ENCODE results near the gene EDIL3. TPM values are rescaled to one million over a fixed set of nuclear protein-coding genes. Genes with fewer than 3 reads are reported as not detected.

EDIL3 gene
- total RNA-seq, 4 donors from 2014 or later = 12.2 to 26.9 (median 16.1) TPM

DNA sequence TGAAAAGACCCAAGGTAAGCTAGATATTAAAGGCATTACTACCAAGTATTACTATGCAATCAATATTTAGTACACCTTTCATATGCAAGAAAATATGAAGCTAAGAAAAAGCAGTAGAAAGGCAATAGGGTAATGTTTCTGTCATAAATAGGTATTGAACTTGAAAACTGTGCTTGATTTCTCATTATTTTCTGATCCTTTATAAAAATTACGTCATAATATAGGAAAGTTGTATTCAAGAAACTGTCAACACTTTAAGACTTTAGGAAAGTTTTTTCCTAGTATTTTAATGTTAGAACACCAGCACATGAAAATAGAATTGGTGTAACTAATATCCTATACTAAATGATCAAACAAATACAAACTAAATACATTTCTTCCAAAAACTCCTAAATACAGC, 133.2 kb downstream of the EDIL3 start:
- Histone ChIP-seq H3K4me3 (no peak overlapping the region), H3K27me3 (no peaks in the 10 kb centered on the region), H3K4me1 (no peaks in the 10 kb centered on the region), H3K9me3 (no peaks in the 10 kb centered on the region), H3K36me3 (no peaks in the 10 kb centered on the region), H3K27ac (no peak overlapping the region)
- 57 to 93% methylated on average over 1 of the region's 1 CpG for WGBS, 2 donors (ENCODE audit: low coverage in 1 of 2)
- TF ChIP-seq, protein P1, sequence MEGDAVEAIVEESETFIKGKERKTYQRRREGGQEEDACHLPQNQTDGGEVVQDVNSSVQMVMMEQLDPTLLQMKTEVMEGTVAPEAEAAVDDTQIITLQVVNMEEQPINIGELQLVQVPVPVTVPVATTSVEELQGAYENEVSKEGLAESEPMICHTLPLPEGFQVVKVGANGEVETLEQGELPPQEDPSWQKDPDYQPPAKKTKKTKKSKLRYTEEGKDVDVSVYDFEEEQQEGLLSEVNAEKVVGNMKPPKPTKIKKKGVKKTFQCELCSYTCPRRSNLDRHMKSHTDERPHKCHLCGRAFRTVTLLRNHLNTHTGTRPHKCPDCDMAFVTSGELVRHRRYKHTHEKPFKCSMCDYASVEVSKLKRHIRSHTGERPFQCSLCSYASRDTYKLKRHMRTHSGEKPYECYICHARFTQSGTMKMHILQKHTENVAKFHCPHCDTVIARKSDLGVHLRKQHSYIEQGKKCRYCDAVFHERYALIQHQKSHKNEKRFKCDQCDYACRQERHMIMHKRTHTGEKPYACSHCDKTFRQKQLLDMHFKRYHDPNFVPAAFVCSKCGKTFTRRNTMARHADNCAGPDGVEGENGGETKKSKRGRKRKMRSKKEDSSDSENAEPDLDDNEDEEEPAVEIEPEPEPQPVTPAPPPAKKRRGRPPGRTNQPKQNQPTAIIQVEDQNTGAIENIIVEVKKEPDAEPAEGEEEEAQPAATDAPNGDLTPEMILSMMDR (IDR thresholded peaks at IDR 0.05) = no peak
- no peak for TF ChIP-seq EP300 (IDR thresholded peaks at IDR 0.05)
- no peak for TF ChIP-seq POLR2A (IDR thresholded peaks at IDR 0.05)
- no peak for TF ChIP-seq POLR2AphosphoS5 (IDR thresholded peaks at IDR 0.05)
- ATAC-seq = no peak

DNA sequence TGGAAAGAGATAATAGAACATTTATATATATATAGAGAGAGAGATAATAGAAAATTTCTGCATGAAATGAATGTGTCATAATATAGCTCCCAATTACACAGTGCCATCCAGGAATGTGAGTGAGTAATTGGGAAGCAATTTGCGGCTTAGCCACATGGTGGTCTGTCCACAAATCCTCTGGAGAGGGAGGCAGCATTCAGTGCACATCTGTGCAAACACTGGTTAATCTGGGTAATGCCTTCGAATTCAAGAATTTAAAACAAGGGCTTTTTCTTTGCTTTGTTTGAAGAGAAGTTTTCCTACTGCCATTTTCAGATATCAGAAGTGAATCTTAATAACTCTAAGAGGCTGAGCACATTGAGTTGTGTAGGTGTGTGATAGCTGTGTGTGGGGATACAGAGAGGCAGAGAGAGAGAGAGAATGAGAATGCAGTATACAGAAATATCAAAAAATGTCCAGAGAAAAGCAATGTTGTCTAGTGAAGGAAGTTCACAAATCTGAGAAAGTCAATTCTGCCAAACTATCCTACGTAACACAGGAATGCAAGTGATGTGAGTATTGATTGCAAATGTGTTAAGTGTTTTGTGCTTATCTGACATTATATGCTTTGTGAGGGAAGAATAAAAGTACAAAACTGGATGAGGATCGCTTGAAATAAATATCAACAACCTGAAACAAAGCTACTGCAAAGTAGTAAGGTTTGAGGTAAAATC, 134.6 kb downstream of the EDIL3 start:
- Histone ChIP-seq H3K4me1 (no peaks in the 10 kb centered on the region), H3K9me3 (no peaks in the 10 kb centered on the region), H3K27ac (no peak overlapping the region), H3K27me3 (no peaks in the 10 kb centered on the region), H3K4me3 (no peak overlapping the region), H3K36me3 (no peaks in the 10 kb centered on the region)
- WGBS, 2 donors (ENCODE audit: low coverage in 1 of 2) = 64 to 75% methylated on average over 3 to 4 of the region's 4 CpGs
- no peak for ATAC-seq
- TF ChIP-seq, protein P1 (IDR thresholded peaks at IDR 0.05) = no peak
- TF ChIP-seq POLR2A (IDR thresholded peaks at IDR 0.05) (no peak), POLR2AphosphoS5 (IDR thresholded peaks at IDR 0.05) (no peak), EP300 (IDR thresholded peaks at IDR 0.05) (no peak)

DNA sequence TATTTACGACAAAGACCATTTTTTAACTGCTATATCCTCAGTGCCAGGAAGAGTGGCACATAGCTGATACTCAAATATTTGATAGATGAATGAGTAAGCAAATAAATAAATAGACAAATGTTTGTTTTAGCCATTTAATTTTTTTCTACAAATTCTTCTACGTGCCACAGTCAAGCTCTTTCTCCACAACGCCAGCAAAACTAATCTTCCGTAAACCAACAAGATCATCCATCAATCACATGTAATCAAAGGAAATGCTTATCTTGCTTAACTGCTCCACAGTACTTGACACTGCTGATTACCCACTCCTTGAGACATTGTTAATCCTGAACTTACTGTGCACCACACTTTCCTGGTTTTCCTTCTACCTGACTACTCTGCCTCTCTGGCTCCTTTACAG, 136.7 kb downstream of the EDIL3 start:
- no peak overlapping the region for H3K4me3 ChIP-seq
- H3K9me3 ChIP-seq = no peaks in the 10 kb centered on the region
- H3K27ac ChIP-seq = no peak overlapping the region
- TF ChIP-seq POLR2A (IDR thresholded peaks at IDR 0.05) (no peak), EP300 (IDR thresholded peaks at IDR 0.05) (no peak), POLR2AphosphoS5 (IDR thresholded peaks at IDR 0.05) (no peak)
- TF ChIP-seq, protein P1 (IDR thresholded peaks at IDR 0.05) = no peak
- H3K27me3 ChIP-seq = no peaks in the 10 kb centered on the region
- no peak for ATAC-seq
- 65 to 82% methylated on average over 4 of the region's 4 CpGs for WGBS, 2 donors (ENCODE audit: low coverage in 1 of 2)
- H3K36me3 ChIP-seq = no peaks in the 10 kb centered on the region
- no peaks in the 10 kb centered on the region for H3K4me1 ChIP-seq

DNA sequence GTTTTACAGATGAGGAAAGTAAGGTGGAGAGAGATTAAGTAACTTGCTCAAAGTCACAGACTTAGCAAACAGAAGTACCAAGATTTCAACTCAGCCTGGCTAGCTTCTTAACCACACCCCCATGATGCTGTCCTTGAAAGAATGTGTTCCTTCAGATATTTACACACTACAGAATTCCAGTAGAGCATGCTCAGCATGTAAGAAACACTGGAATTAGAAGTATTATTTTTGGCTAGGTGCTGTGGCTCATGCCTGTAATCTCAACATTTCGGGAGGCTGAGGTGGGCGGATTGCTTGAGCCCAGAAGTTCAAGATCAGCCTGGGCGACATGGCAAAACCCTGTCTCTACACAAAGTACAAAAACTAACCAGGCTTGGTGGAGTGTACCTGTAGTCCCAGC, 142.4 kb downstream of the EDIL3 start:
- WGBS, 2 donors (ENCODE audit: low coverage in 1 of 2) = 68% methylated on average over 3 of the region's 3 CpGs; no CpG with 5 or more reads in 1 of the 2 donors
- no peak overlapping the region for H3K27ac ChIP-seq
- H3K36me3 ChIP-seq = no peaks in the 10 kb centered on the region
- H3K9me3 ChIP-seq = no peaks in the 10 kb centered on the region
- no peaks in the 10 kb centered on the region for H3K27me3 ChIP-seq
- TF ChIP-seq POLR2AphosphoS5 (IDR thresholded peaks at IDR 0.05) = no peak
- TF ChIP-seq POLR2A (IDR thresholded peaks at IDR 0.05) = no peak
- H3K4me3 ChIP-seq = no peak overlapping the region
- H3K4me1 ChIP-seq = no peaks in the 10 kb centered on the region
- ATAC-seq = no peak

DNA sequence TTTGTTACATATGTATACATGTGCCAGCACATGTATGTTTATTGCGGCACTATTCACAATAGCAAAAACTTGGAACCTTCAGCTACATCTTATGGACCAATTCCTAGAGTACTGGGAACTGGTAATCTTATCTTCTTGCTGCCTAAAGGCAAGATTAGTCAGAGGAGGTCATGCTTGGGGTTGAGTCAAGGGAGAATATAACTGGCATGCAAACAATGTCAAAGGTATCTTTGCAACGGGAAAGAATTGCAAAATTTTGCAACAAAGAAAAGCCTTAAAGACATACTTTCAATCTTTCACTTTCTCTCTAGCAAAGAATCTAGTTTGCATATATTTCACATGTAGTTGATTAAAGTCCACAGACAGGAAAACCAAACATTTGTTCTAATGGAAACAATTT, 145.2 kb downstream of the EDIL3 start:
- H3K9me3 ChIP-seq = no peaks in the 10 kb centered on the region
- no peaks in the 10 kb centered on the region for H3K4me1 ChIP-seq
- H3K27ac ChIP-seq = no peak overlapping the region
- no peaks in the 10 kb centered on the region for H3K36me3 ChIP-seq
- 49 to 62% methylated on average over 2 of the region's 2 CpGs for WGBS, 2 donors (ENCODE audit: low coverage in 1 of 2)
- ATAC-seq = no peak
- H3K27me3 ChIP-seq = no peaks in the 10 kb centered on the region
- H3K4me3 ChIP-seq = no peak overlapping the region
- TF ChIP-seq POLR2AphosphoS5 (IDR thresholded peaks at IDR 0.05) (no peak), EP300 (IDR thresholded peaks at IDR 0.05) (no peak), POLR2A (IDR thresholded peaks at IDR 0.05) (no peak)
- TF ChIP-seq, protein P1 (IDR thresholded peaks at IDR 0.05) = no peak

Data from gastroesophageal sphincter (tissue), 4 donors.